HG02642 (cell line): ENCODE measurements around the gene SULT2B1.

Experiments used
- ATAC-seq: cut with Tn5 transposase; IDR thresholded peaks from one replicate; pipeline ENCODE4 v1.9.1; 2021; ENCODE audit warnings: mild to moderate bottlenecking; ENCODE audit not compliant: unreplicated experiment, poor library complexity

SULT2B1 gene

GRCh38 chr19:48596679-48597465 lies 44.9 kb downstream of the SULT2B1 start:
- no peak for ATAC-seq

GRCh38 chr19:48598996-48599700 lies 47.2 kb downstream of the SULT2B1 start:
- no peak for ATAC-seq

GRCh38 chr19:48600679-48601417 lies 48.9 kb downstream of the SULT2B1 start:
- ATAC-seq, result no peak

GRCh38 chr19:48603001-48603400 lies 51.0 kb downstream of the SULT2B1 start:
- ATAC-seq, result no peak

GRCh38 chr19:48603449-48603848 lies 51.5 kb downstream of the SULT2B1 start:
- no peak for ATAC-seq

GRCh38 chr19:48603850-48604249 lies 51.9 kb downstream of the SULT2B1 start:
- ATAC-seq, result no peak

GRCh38 chr19:48606463-48607358 lies 54.7 kb downstream of the SULT2B1 start, which contains the start of gene SPACA4:
Gene SPACA4, plus strand, starts transcription at chr19:48606742. Its CDS starts 237 bp downstream, at chr19:48606979.
- ATAC-seq, result no peak

- ATAC-seq, result no peak
Measured at GRCh38 chr19:48607359-48607755, 55.4 kb downstream of the SULT2B1 start.

- ATAC-seq, result peak; percentile 48
Measured at GRCh38 chr19:48608798-48609263, 56.9 kb downstream of the SULT2B1 start.

GRCh38 chr19:48609571-48610108 lies 57.7 kb downstream of the SULT2B1 start:
- ATAC-seq, result no peak

- ATAC-seq, result no peak
Measured at GRCh38 chr19:48611872-48612271, 59.9 kb downstream of the SULT2B1 start.

GRCh38 chr19:48613024-48613851 lies 61.3 kb downstream of the SULT2B1 start:
- ATAC-seq, result no peak

GRCh38 chr19:48613852-48614435 lies 62.0 kb downstream of the SULT2B1 start:
- no peak for ATAC-seq

GRCh38 chr19:48614436-48615230 lies 62.7 kb downstream of the SULT2B1 start, which contains the start of gene FAM83E:
Gene FAM83E, minus strand, starts transcription at chr19:48615076. Its CDS starts 1,704 bp downstream, at chr19:48613372.
- no peak for ATAC-seq

GRCh38 chr19:48615231-48616040 lies 63.5 kb downstream of the SULT2B1 start:
- ATAC-seq, result no peak

GRCh38 chr19:48616041-48616436 lies 64.1 kb downstream of the SULT2B1 start:
- no peak for ATAC-seq
